Hepatocyte (in vitro differentiated cells): Measurements from ENCODE around the gene XPR1. TPM values are rescaled to one million over a fixed set of nuclear protein-coding genes. Genes with fewer than 3 reads are reported as not detected.

Source experiments
- DNase-seq: peaks from one replicate; pipeline ENCODE4 v3.0.0-alpha.2; 2016; ENCODE audit warnings: low spot score
- H2AFZ ChIP-seq: fragments of 200-600 bp; sonication (generic); 2 replicates; pipeline ENCODE4 v1.6.0; 2016; ENCODE audit warnings: antibody characterized with exemption, mild to moderate bottlenecking
- H3K27ac ChIP-seq: fragments of 200-600 bp; sonication (generic); 2 replicates; pipeline ENCODE4 v1.5.1; 2016; ENCODE audit warnings: mild to moderate bottlenecking
- H3K27me3 ChIP-seq: fragments of 200-600 bp; sonication (generic); 2 replicates; pipeline ENCODE4 v1.6.1; 2016
- H3K36me3 ChIP-seq: fragments of 200-600 bp; sonication (generic); replicated peaks from 2 replicates; pipeline ENCODE4 v1.5.1; 2016; ENCODE audit warnings: low read depth; ENCODE audit not compliant: insufficient read depth
- H3K4me1 ChIP-seq: fragments of 200-600 bp; sonication (generic); 2 replicates; pipeline ENCODE4 v1.5.1; 2016; ENCODE audit warnings: mild to moderate bottlenecking, moderate library complexity; ENCODE audit not compliant: insufficient read depth
- H3K4me2 ChIP-seq: fragments of 200-600 bp; sonication (generic); 2 replicates; pipeline ENCODE4 v1.6.0; 2016
- H3K4me3 ChIP-seq: fragments of 200-600 bp; sonication (generic); 2 replicates; pipeline ENCODE4 v1.5.1; 2016; ENCODE audit warnings: mild to moderate bottlenecking
- H3K79me2 ChIP-seq: fragments of 200-600 bp; sonication (generic); 2 replicates; pipeline ENCODE4 v1.6.0; 2017; ENCODE audit warnings: mild to moderate bottlenecking
- H3K9me2 ChIP-seq: fragments of 200-600 bp; sonication (generic); replicated peaks from 2 replicates; pipeline ENCODE4 v1.6.0; 2017; ENCODE audit warnings: mild to moderate bottlenecking; ENCODE audit not compliant: insufficient read depth
- H3K9me3 ChIP-seq: fragments of 200-600 bp; sonication (generic); 2 replicates; pipeline ENCODE4 v1.5.1; 2016; ENCODE audit warnings: low read depth, mild to moderate bottlenecking
- H4K20me1 ChIP-seq: fragments of 200-600 bp; sonication (generic); 2 replicates; pipeline ENCODE4 v1.6.0; 2016; ENCODE audit warnings: mild to moderate bottlenecking; ENCODE audit not compliant: insufficient read depth, poor library complexity, severe bottlenecking
- EZH2 ChIP-seq: fragments of 200-600 bp; sonication (generic); IDR thresholded peaks from 2 replicates; pipeline ENCODE4 v1.6.1; 2016; ENCODE audit warnings: antibody characterized with exemption, mild to moderate bottlenecking, borderline replicate concordance
- EZH2phosphoT487 ChIP-seq: fragments of 200-600 bp; sonication (generic); IDR thresholded peaks from one replicate; pipeline ENCODE4 v1.6.1; 2018; ENCODE audit warnings: antibody characterized with exemption, mild to moderate bottlenecking, low read depth, moderate library complexity; ENCODE audit not compliant: unreplicated experiment, severe bottlenecking
- WGBS: methylation state at CpG from one replicate; pipeline ENCODE4 v1.1.6; 2016; ENCODE audit warnings: low lambda C conversion rate; ENCODE audit errors: missing lambda C conversion rate; 5-methylcytosine and 5-hydroxymethylcytosine counted together
- polyA plus RNA-seq: library from polyadenylated mRNA; unstranded; fragments of >200 nt; fragmentation: Nextera tagmentation; extraction: Ambion mirVana; gene quantifications from 2 replicates; pipeline ENCODE4 v1.2.1, GENCODE V29; 2016
- total RNA-seq: library from RNA; depleted of rRNA; stranded (reverse); fragments of >200 nt; gene quantifications from 2 replicates; pipeline ENCODE4 v1.2.3, GENCODE V29; 2014
- TF ChIP-seq, protein P1 (sequence below): fragments of 200-600 bp; sonication (generic); IDR thresholded peaks from 2 replicates; pipeline ENCODE4 v1.5.1; 2016; ENCODE audit warnings: antibody characterized with exemption, mild to moderate bottlenecking; ENCODE audit not compliant: poor library complexity

XPR1 gene
- total and polyA plus RNA-seq, 2 experiments from 2014 or later, result 18.2 to 41.5 TPM

DNA sequence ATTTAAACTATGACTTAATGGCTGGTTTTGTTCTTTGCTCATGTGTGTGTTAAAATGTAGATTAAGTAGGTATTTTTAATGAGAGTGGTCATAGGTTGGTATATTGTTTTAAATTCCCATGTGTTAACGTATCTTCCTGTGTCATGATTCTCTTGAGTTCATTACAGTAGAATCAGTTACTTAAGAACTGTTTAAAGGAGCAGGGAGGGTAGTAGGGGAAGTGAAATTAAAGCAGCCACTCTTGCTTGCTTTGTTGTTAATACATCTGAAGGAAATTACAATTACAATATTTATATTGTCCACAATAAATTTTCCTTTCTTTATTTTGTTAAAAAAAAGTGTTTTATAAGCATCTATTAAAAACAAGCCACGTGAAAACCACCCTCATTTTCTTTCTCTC, 161.6 kb downstream of the XPR1 start:
- no peak overlapping the region for H3K4me2 ChIP-seq
- H3K4me3 ChIP-seq, result no peak overlapping the region
- H3K27ac ChIP-seq, result no peak overlapping the region
- H3K27me3 ChIP-seq, result no peaks in the 10 kb centered on the region
- no peak for DNase-seq
- H4K20me1 ChIP-seq, result peaks cover 3% of the 10 kb centered on the region
- H3K36me3 ChIP-seq, result no peaks in the 10 kb centered on the region
- H3K79me2 ChIP-seq, result no peaks in the 10 kb centered on the region
- no peaks in the 10 kb centered on the region for H3K4me1 ChIP-seq
- TF ChIP-seq, protein P1, sequence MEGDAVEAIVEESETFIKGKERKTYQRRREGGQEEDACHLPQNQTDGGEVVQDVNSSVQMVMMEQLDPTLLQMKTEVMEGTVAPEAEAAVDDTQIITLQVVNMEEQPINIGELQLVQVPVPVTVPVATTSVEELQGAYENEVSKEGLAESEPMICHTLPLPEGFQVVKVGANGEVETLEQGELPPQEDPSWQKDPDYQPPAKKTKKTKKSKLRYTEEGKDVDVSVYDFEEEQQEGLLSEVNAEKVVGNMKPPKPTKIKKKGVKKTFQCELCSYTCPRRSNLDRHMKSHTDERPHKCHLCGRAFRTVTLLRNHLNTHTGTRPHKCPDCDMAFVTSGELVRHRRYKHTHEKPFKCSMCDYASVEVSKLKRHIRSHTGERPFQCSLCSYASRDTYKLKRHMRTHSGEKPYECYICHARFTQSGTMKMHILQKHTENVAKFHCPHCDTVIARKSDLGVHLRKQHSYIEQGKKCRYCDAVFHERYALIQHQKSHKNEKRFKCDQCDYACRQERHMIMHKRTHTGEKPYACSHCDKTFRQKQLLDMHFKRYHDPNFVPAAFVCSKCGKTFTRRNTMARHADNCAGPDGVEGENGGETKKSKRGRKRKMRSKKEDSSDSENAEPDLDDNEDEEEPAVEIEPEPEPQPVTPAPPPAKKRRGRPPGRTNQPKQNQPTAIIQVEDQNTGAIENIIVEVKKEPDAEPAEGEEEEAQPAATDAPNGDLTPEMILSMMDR, result no peak
- TF ChIP-seq EZH2phosphoT487, result no peak
- no peak for TF ChIP-seq EZH2
- no peak overlapping the region for H2AFZ ChIP-seq
- 83% methylated on average over 2 of the region's 2 CpGs for WGBS
- H3K9me2 ChIP-seq, result no peaks in the 10 kb centered on the region
- no peaks in the 10 kb centered on the region for H3K9me3 ChIP-seq

DNA sequence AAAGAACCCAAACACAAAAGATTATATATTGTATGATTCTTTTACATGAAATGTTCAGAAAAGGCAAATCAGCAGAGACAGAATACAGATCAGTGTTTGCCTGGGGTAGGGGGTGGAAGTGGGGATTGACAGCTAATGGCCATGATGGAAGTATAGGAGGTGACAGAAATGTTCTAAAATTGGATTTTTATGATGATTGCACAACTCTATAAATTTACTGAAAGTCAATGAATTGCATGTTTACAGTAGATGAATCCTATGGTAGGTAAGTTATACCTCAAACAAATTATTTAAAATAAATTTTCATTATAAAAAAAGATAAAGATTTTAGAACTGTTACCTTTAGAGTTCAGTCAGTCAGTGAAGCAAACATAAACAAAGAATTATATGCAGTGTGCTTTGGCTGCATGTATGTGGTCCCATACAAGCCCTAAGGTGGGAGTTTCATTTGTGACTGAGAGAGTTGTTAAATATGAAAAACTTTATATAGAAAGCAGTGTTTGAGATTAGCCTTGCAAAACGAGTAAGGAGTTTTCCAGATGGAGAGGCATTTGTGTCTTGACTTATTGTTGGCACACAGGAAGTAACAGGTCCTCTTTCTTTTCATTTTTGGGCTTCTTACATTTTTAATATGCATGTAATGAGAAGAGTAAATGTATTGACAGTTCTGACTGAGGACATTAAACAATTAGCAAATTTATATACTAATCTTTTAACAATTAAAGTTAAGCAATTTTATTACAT, 165.2 kb downstream of the XPR1 start:
- no peak for DNase-seq
- H3K4me1 ChIP-seq, result no peaks in the 10 kb centered on the region
- no peaks in the 10 kb centered on the region for H3K27me3 ChIP-seq
- no peaks in the 10 kb centered on the region for H3K79me2 ChIP-seq
- TF ChIP-seq, protein P1, result no peak
- no peak for TF ChIP-seq EZH2
- no peak for TF ChIP-seq EZH2phosphoT487
- H3K9me3 ChIP-seq, result no peaks in the 10 kb centered on the region
- no peaks in the 10 kb centered on the region for H3K9me2 ChIP-seq
- no peak overlapping the region for H3K4me3 ChIP-seq
- no peak overlapping the region for H3K4me2 ChIP-seq
- H2AFZ ChIP-seq, result no peak overlapping the region
- 58% methylated on average over 1 of the region's 1 CpG for WGBS
- no peaks in the 10 kb centered on the region for H3K36me3 ChIP-seq
- H3K27ac ChIP-seq, result no peak overlapping the region
- H4K20me1 ChIP-seq, result peaks cover 3% of the 10 kb centered on the region

DNA sequence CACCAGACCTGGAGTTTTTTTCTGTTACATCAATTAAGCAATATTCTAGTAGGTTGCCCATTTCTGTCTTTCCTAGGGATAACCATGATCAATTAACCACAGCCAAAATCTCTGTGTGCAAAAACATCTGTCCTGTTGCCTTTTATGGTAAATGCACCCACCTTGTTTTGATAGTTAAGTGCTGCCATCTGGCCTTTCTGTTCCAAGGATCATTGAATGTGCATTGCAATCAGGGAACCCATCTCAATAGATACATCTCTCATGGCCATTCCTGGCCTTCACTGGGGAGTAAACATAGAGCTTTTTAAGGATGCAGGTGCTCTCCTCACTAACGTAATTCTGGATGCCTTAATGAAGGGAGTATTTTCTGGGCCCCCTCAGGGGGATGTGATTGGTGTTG, 169.1 kb downstream of the XPR1 start:
- H4K20me1 ChIP-seq, result no peaks in the 10 kb centered on the region
- 79% methylated on average over 1 of the region's 1 CpG for WGBS

More for the DNA sequence above, 169.1 kb downstream of the XPR1 start:
- Histone ChIP-seq H3K36me3 (no peaks in the 10 kb centered on the region), H3K79me2 (no peaks in the 10 kb centered on the region), H3K4me1 (no peaks in the 10 kb centered on the region), H3K4me3 (no peak overlapping the region), H3K27ac (no peak overlapping the region), H3K9me3 (no peaks in the 10 kb centered on the region), H3K9me2 (no peaks in the 10 kb centered on the region), H3K27me3 (no peaks in the 10 kb centered on the region), H2AFZ (no peak overlapping the region), H3K4me2 (no peak overlapping the region)
- no peak for DNase-seq
- TF ChIP-seq, protein P1, result no peak
- TF ChIP-seq EZH2 (no peak), EZH2phosphoT487 (no peak)
